ENCODE data around the gene DOCK4. TPM values are rescaled to one million over a fixed set of nuclear protein-coding genes. Genes with fewer than 3 reads are reported as not detected.

DOCK4 gene
- total RNA-seq, 1 donor from 2014 or later, result 32.2 TPM

DNA sequence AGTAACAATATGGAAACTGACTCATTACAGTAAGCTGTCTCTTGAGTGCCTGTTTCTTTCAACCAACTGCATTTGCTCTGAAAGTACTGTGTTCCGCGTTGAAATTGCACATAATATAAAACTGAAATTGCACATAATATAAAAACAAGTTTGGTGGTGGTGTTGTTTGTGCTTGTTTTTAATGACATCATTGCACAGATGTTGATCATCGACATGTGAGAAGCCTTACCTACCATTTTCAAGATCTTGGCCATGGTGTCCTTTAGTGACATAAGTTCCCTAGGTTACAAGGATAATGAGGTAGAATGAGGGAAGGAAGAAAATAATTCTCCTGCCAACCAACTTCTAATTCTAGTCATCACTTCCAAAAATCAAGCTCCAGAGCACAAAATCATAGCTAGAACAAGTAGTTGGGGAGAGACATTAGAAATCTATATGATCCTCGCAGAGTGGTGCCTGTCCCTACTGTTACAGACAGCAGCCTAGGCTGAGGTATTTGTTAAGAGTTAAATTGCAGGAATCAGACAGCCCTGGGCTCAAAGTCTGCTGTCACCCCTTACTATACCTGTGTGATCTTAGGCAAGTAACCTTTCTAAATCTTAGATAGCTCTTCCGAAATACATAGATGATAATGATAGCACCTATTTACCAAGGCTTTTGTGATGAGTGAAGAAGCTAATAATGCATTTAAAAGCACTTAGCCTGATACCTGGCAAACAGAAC lies 29.3 kb downstream of the DOCK4 start:
- Mint-ChIP-seq H3K36me3 (ENCODE audit: low read depth, unreplicated experiment) (no peaks in the 10 kb centered on the region), H3K4me1 (ENCODE audit: low read depth, unreplicated experiment) (peaks cover 7% of the 10 kb centered on the region), H3K4me3 (ENCODE audit: unreplicated experiment) (no peak overlapping the region), H3K27ac (ENCODE audit: unreplicated experiment) (no peak overlapping the region), H3K9me3 (ENCODE audit: unreplicated experiment) (no peaks in the 10 kb centered on the region), H3K27me3 (ENCODE audit: low read depth, unreplicated experiment) (no peaks in the 10 kb centered on the region)
- H3K4me3 ChIP-seq (ENCODE audit: insufficient read depth, low read depth, low read length), result no peak overlapping the region
- no peaks in the 10 kb centered on the region for H3K9me3 ChIP-seq (ENCODE audit: insufficient read depth, low read depth, low read length)
- no peak for TF ChIP-seq EZH2 (IDR thresholded peaks at IDR 0.05; ENCODE audit: insufficient read depth, low read length)
- TF ChIP-seq, protein P1, sequence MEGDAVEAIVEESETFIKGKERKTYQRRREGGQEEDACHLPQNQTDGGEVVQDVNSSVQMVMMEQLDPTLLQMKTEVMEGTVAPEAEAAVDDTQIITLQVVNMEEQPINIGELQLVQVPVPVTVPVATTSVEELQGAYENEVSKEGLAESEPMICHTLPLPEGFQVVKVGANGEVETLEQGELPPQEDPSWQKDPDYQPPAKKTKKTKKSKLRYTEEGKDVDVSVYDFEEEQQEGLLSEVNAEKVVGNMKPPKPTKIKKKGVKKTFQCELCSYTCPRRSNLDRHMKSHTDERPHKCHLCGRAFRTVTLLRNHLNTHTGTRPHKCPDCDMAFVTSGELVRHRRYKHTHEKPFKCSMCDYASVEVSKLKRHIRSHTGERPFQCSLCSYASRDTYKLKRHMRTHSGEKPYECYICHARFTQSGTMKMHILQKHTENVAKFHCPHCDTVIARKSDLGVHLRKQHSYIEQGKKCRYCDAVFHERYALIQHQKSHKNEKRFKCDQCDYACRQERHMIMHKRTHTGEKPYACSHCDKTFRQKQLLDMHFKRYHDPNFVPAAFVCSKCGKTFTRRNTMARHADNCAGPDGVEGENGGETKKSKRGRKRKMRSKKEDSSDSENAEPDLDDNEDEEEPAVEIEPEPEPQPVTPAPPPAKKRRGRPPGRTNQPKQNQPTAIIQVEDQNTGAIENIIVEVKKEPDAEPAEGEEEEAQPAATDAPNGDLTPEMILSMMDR (IDR thresholded peaks at IDR 0.05; ENCODE audit: insufficient read depth, low read depth, low read length), result no peak
- H3K9ac ChIP-seq (ENCODE audit: low read length), result no peak overlapping the region
- peaks cover 7% of the 10 kb centered on the region for H3K79me2 ChIP-seq (ENCODE audit: insufficient read depth, low read length)
- FAIRE-seq, result no peak
- no peaks in the 10 kb centered on the region for H3K36me3 ChIP-seq (ENCODE audit: insufficient read depth, low read length)
- H3K27ac ChIP-seq (ENCODE audit: low read depth, low read length), result no peak overlapping the region
- no peak overlapping the region for H2AFZ ChIP-seq (ENCODE audit: low read depth, low read length)
- no peaks in the 10 kb centered on the region for H3K4me1 ChIP-seq (ENCODE audit: insufficient read depth, low read length)
- H4K20me1 ChIP-seq (ENCODE audit: insufficient read depth, low read length), result no peaks in the 10 kb centered on the region
- H3K27me3 ChIP-seq (ENCODE audit: insufficient read depth, low read length), result no peaks in the 10 kb centered on the region
- H3K4me2 ChIP-seq (ENCODE audit: low read length), result no peak overlapping the region
- no peak for DNase-seq (ENCODE audit: low read depth)

DNA sequence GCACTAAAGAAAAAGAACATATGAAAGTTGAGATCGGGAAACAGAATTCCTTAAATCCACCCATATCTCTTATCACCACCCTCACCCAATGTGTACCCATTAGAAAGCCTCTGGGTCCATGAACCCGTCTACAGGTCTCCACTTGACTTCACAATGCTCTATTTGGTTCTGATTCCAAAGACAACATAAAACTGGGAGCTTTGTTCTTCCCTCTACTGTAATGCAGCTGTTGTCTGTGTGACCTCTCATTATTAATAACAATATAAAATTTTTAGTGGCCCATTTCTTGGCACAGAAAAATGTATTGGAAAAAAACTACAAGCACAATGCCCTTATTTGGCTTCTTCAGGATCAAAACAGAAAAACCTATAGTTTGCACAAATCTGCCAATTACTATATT lies 30.0 kb downstream of the DOCK4 start:
- Mint-ChIP-seq H3K4me1 (ENCODE audit: low read depth, unreplicated experiment) (peaks cover 7% of the 10 kb centered on the region), H3K27ac (ENCODE audit: unreplicated experiment) (no peak overlapping the region), H3K9me3 (ENCODE audit: unreplicated experiment) (no peaks in the 10 kb centered on the region), H3K4me3 (ENCODE audit: unreplicated experiment) (no peak overlapping the region), H3K36me3 (ENCODE audit: low read depth, unreplicated experiment) (no peaks in the 10 kb centered on the region), H3K27me3 (ENCODE audit: low read depth, unreplicated experiment) (no peaks in the 10 kb centered on the region)
- H3K27ac ChIP-seq (ENCODE audit: low read depth, low read length), result no peak overlapping the region
- no peak overlapping the region for H2AFZ ChIP-seq (ENCODE audit: low read depth, low read length)
- no peaks in the 10 kb centered on the region for H3K36me3 ChIP-seq (ENCODE audit: insufficient read depth, low read length)
- H3K9me3 ChIP-seq (ENCODE audit: insufficient read depth, low read depth, low read length), result no peaks in the 10 kb centered on the region
- H3K4me1 ChIP-seq (ENCODE audit: insufficient read depth, low read length), result no peaks in the 10 kb centered on the region
- DNase-seq (ENCODE audit: low read depth) (no peak), FAIRE-seq (no peak)
- TF ChIP-seq, protein P1 (IDR thresholded peaks at IDR 0.05; ENCODE audit: insufficient read depth, low read depth, low read length), result no peak
- TF ChIP-seq EZH2 (IDR thresholded peaks at IDR 0.05; ENCODE audit: insufficient read depth, low read length), result no peak
- H3K4me3 ChIP-seq (ENCODE audit: insufficient read depth, low read depth, low read length), result no peak overlapping the region
- H3K9ac ChIP-seq (ENCODE audit: low read length), result no peak overlapping the region
- H3K4me2 ChIP-seq (ENCODE audit: low read length), result no peak overlapping the region
- peaks cover 7% of the 10 kb centered on the region for H3K79me2 ChIP-seq (ENCODE audit: insufficient read depth, low read length)
- no peaks in the 10 kb centered on the region for H4K20me1 ChIP-seq (ENCODE audit: insufficient read depth, low read length)
- H3K27me3 ChIP-seq (ENCODE audit: insufficient read depth, low read length), result no peaks in the 10 kb centered on the region

DNA sequence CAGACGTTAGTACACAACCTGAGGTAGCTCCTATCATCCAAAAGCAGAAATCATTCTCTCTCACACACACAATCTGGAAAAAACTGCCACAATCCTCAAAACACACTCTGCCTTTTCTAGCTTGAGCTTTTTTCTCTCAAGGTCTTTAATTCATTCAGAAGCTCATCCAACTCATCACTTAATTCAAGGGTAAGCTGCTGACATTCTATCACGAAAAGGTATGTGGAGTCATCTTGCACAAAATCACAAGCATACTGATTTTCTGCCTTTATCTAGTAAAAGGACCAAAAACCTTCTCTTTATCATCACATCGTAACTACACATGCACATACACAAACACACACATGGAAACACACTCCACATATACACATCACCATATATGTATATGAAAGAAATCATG lies 32.0 kb downstream of the DOCK4 start:
- no peak overlapping the region for H3K9ac ChIP-seq (ENCODE audit: low read length)
- Mint-ChIP-seq H3K4me3 (ENCODE audit: unreplicated experiment) (no peak overlapping the region), H3K9me3 (ENCODE audit: unreplicated experiment) (no peaks in the 10 kb centered on the region), H3K4me1 (ENCODE audit: low read depth, unreplicated experiment) (peaks cover 3% of the 10 kb centered on the region), H3K27ac (ENCODE audit: unreplicated experiment) (no peak overlapping the region), H3K27me3 (ENCODE audit: low read depth, unreplicated experiment) (no peaks in the 10 kb centered on the region), H3K36me3 (ENCODE audit: low read depth, unreplicated experiment) (no peaks in the 10 kb centered on the region)
- no peak overlapping the region for H2AFZ ChIP-seq (ENCODE audit: low read depth, low read length)
- no peak overlapping the region for H3K27ac ChIP-seq (ENCODE audit: low read depth, low read length)
- H3K36me3 ChIP-seq (ENCODE audit: insufficient read depth, low read length), result no peaks in the 10 kb centered on the region
- no peak for FAIRE-seq
- no peak overlapping the region for H3K4me2 ChIP-seq (ENCODE audit: low read length)
- H3K4me1 ChIP-seq (ENCODE audit: insufficient read depth, low read length), result no peaks in the 10 kb centered on the region
- H4K20me1 ChIP-seq (ENCODE audit: insufficient read depth, low read length), result no peaks in the 10 kb centered on the region
- TF ChIP-seq, protein P1 (IDR thresholded peaks at IDR 0.05; ENCODE audit: insufficient read depth, low read depth, low read length), result no peak
- TF ChIP-seq EZH2 (IDR thresholded peaks at IDR 0.05; ENCODE audit: insufficient read depth, low read length), result no peak
- no peaks in the 10 kb centered on the region for H3K9me3 ChIP-seq (ENCODE audit: insufficient read depth, low read depth, low read length)
- peaks cover 4% of the 10 kb centered on the region for H3K79me2 ChIP-seq (ENCODE audit: insufficient read depth, low read length)
- no peak overlapping the region for H3K4me3 ChIP-seq (ENCODE audit: insufficient read depth, low read depth, low read length)
- H3K27me3 ChIP-seq (ENCODE audit: insufficient read depth, low read length), result no peaks in the 10 kb centered on the region
- DNase-seq (ENCODE audit: low read depth), result no peak
